ENCODE measurements around the gene USP3.

DNA sequence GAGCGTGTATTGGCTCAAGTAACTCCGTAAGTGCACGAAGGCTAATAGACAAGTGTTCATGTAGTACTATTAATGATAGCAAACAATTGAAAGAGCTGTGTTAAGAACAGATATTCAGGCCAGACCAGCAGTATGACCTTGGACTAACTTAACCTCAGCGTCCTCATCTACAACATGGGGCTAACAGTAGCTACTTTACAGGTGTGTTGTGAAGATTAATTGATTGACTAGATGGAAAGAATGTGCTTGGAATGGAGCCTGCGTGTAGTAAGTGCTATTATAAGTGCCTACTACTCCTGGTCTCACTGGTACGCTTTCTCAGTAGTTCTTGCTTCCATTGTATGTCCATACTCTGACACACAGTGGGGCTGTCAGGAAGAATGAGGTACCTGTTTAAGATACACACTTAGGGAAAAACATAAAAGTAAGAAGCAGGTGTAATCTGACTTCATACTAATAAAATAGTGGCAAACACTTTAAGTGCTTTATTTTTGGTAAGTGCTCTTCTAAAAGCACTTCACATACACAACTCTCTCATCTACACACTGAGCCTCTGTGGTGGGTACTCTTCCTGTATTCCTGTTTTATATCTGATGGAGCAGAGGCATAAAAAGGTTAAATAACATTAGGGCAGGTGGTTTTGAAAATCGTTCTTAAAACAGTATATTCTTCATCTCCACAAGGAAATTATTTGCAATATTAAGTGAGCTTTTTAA is 68.5 kb downstream of the USP3 start:
- TF ChIP-seq CTCF (conservative IDR thresholded peaks at IDR 0.05) (no peak), ZFX (IDR thresholded peaks at IDR 0.05) (no peak)
